NCI-H1048 (cell line): Measurements from ENCODE around the gene STRAP.
"Not testable (repeated sequence)": the region's sequence is repeated elsewhere in the genome, so short reads cannot be mapped to it uniquely, and the experiment has no call there.

ENCODE experiments used
- DNase-seq: peaks from one replicate; lab custom pipeline; 2025; lab: John Stamatoyannopoulos, UW

The STRAP gene

GRCh38 chr12:15873556-15873955 lies 8.6 kb upstream of the STRAP start:
- no peak for DNase-seq

- not testable (repeated sequence) for DNase-seq
Measured at GRCh38 chr12:15874556-15875145, 7.5 kb upstream of the STRAP start.

DNA sequence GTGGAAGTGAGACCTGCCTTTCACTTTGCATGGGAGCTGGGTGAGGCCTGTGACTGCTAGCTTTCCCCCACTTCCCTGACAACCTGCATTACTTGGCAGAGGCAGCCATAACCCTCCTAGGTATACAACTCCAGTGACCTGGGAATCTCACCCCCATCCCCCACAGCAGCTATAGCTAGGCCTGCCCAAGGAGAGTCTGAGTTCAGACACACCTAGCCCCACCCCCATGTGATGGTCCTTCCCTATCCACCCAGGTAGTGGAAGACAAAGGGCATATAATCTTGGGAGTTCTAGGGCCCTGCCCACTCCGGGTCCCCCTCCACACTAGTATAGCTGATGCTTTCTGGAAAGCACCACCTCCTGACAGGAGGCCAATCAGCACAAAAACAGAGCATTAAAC lies 6.3 kb upstream of the STRAP start:
- DNase-seq = no peak

DNA sequence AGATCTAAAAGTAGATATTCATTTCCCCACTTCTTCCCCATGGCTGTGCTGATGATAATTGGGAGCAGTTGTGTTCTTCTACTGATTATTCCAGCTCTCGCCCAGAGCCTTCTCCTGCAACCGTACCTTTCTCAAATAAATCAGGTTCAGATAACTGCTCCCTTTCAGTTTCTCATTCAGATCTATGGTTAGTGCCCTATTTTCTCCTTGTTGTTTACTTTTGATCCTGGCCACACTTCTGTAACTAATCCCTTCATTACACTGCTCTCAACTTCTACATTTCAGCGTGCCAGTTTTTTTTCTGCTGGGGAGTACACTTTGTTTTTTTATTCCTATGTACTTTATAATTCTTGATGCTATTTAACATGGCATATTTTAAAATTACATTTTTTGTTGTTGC lies 2.8 kb upstream of the STRAP start:
- no peak for DNase-seq

- DNase-seq = no peak
Measured at GRCh38 chr12:15880721-15881120, 1.5 kb upstream of the STRAP start.

DNA sequence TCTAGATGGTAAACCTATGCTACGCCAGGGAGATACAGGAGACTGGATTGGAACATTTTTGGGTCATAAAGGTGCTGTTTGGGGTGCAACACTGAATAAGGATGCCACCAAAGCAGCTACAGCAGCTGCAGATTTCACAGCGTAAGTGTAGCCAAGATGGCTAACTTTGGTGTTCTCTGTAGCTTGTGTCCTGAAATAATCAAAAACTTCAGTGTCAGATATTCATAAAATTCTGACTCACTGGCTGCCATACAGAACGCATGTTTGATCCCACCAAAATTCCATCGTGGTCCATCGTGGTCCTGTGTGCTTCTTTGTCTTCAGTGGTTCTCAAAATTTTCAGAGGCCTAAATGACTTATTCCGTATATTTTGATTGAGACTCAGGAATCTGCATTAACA lies 1.3 kb downstream of the STRAP start:
- DNase-seq = no peak

DNA sequence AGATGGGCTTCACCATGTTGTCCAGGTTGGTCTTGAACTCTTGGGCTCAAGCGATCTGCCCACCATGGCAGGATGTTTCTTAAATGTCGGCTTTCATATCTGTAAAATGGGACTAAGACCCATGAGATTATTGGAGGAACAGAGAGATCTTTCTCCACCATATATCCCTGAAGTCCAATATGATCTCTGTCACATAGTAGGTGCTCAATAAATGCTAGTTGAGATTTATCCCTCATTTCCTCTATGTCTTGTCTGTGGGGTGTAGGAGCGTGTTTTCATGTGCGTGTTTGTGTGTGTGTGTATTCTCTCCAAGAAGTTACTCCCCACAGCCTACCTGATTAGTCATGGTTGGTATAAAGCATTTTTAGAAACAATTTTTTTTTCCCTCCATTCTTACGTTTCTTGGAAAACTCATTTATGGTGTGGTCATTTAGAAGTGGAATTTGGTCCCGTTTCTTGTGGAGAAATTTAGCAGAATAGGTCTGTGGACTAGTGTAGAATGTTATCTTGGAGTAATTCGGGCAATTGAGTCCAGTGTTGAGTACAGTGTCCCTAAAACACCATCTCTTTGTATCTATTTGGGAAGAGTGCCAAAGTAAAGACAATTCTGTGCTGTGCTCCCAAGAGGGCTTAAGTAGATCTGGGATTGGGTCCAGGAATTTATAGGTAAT lies 4.3 kb downstream of the STRAP start:
- DNase-seq = peak; percentile 64

- no peak for DNase-seq
Measured at GRCh38 chr12:15887043-15887817, 5.0 kb downstream of the STRAP start.

- no peak for DNase-seq
Measured at GRCh38 chr12:15892645-15893259, 10.6 kb downstream of the STRAP start.

GRCh38 chr12:15893260-15893659 lies 11.1 kb downstream of the STRAP start:
- no peak for DNase-seq

DNA sequence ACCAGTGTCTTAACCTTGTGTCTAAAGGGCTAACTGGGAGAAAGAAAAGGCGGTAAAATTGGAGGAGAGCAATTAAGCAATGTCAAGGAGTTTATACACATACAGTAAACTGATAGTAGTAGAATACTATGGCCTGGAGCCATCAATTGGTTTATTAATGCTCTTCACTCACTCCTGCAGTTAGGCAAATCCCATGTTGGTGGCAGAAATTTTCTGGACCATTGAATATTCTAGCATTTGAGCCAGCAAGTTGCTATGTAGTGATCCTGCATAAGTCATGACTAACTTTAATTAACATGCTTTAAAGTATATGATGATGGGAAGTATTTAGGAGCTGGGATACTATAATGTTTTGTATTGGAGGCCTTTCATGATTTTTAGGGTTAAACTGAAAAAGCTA lies 14.7 kb downstream of the STRAP start:
- DNase-seq = no peak

GRCh38 chr12:15897433-15897832 lies 15.2 kb downstream of the STRAP start:
- no peak for DNase-seq

GRCh38 chr12:15899282-15899870 lies 17.2 kb downstream of the STRAP start:
- no peak for DNase-seq

DNA sequence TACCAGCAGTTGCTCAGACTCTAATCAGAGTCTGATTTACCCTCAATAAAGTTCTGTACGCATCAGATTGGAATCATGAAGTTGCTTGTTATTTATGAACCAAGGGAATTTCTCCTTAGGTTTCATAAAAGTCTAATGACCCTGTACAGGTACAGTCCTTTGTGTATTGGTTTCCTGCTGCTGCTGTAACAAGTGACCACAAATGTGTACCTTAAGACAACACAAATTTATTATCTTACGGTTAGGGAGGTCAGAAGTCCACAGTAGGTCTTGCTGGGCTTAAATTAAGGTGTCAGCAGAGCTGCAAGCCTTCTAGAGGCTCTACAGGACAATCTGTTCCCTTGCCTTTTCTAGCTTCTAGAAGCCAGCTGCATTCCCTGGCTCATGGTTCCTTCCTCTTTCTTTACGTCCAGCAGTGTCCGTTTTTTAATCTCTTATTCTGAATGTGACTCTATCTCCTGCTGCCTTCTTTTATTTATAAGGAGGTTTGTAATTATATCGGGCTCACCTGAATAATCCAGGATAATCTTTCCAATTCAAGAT lies 22.3 kb downstream of the STRAP start:
- DNase-seq = no peak

DNA sequence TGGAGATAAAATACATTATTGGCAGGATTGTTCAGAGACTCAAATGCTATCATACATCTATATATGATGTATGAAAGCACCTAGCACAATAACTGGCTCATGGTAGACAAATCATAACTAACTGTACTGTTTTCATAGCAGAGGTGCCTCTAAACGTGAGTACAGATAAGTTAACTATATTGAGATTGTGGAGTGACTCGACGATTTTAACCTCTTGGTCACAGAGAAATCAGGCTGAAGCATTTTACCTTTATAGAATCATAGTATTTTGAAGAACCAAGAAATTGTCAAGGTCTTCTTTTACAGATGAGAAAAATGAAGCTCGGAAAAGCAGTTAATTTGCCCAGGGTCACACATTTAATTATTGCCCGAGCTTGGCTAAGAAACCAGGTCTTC lies 28.3 kb downstream of the STRAP start:
- no peak for DNase-seq

GRCh38 chr12:15910864-15911721 lies 28.9 kb downstream of the STRAP start, which contains the start of gene DERA:
DERA (plus strand) TSS chr12:15911332; CDS start chr12:15911384, 52 bp downstream.
- DNase-seq = peak; percentile 61

DNA sequence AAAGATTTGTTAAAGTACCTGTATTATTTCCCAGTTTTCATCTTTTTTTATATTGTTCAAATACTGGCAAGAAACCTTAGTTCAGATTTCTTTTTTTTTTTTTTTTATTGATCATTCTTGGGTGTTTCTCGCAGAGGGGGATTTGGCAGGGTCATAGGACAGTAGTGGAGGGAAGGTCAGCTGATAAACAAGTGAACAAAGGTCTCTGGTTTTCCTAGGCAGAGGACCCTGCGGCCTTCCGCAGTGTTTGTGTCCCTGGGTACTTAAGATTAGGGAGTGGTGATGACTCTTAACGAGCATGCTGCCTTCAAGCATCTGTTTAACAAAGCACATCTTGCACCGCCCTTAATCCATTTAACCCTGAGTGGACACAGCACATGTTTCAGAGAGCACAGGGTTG lies 29.7 kb downstream of the STRAP start:
- DNase-seq = not testable (repeated sequence)

DNA sequence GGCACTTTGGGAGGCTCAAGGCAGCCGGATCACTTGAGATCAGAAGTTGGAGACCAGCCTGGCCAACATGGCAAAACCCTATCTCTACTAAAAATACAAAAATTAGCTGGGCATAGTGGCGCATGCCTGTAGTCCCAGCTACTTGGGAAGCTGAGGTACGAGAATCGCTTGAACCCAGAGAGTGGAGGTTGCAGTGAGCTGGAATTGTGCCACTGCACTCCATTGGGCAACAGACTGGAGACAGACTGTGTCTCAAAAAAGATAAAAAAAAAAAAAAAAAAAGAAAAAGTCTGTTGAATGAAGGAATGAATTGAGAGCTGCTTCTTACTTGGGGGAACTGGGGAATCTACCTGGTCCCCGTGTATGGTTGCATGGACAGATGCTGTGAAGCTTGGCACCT lies 31.9 kb downstream of the STRAP start:
- not testable (repeated sequence) for DNase-seq

GRCh38 chr12:15918066-15918465 lies 35.9 kb downstream of the STRAP start:
- DNase-seq = no peak

- no peak for DNase-seq
Measured at GRCh38 chr12:15919418-15919817, 37.2 kb downstream of the STRAP start.

- no peak for DNase-seq
Measured at GRCh38 chr12:15924956-15925355, 42.8 kb downstream of the STRAP start.
